SK-N-SH treated with all-trans-retinoic acid at 6 μM for 48 hours (cell line): ENCODE measurements around the gene NSG1.

Experiments used
- ATAC-seq: fragments of 200-7000 bp; cut with Tn5 transposase; 3 replicates; pipeline ENCODE4 v1.9.1; 2020; ENCODE audit warnings: mild to moderate bottlenecking, moderate library complexity
- ARNTL ChIP-seq: fragments of 450-650 bp; formaldehyde crosslinking; IDR thresholded peaks from 2 replicates; pipeline ENCODE4 v1.5.0; 2020; ENCODE audit warnings: low read depth, mild to moderate bottlenecking, moderate library complexity, borderline replicate concordance
- BACH2 ChIP-seq: fragments of 250-450 bp; sonication (Bioruptor Pico); IDR thresholded peaks from 2 replicates; pipeline ENCODE4 v1.9.0; 2021; ENCODE audit warnings: mild to moderate bottlenecking, borderline replicate concordance
- CSDC2 ChIP-seq: fragments of 250-450 bp; sonication (Bioruptor Pico); IDR thresholded peaks from 2 replicates; pipeline ENCODE4 v1.5.0; 2020; ENCODE audit warnings: mild to moderate bottlenecking, moderate library complexity
- CSRNP3 ChIP-seq: fragments of 250-450 bp; sonication (Bioruptor Pico); IDR thresholded peaks from 2 replicates; pipeline ENCODE4 v1.5.1; 2021; ENCODE audit warnings: mild to moderate bottlenecking, moderate library complexity
- ESRRG ChIP-seq: fragments of 250-450 bp; sonication (Bioruptor Pico); IDR thresholded peaks from 2 replicates; pipeline ENCODE4 v1.6.1; 2021; ENCODE audit warnings: mild to moderate bottlenecking
- GLIS3 ChIP-seq: fragments of 250-450 bp; sonication (Bioruptor Pico); IDR thresholded peaks from 2 replicates; pipeline ENCODE4 v1.5.0; 2020; ENCODE audit warnings: mild to moderate bottlenecking, moderate library complexity
- ISL1 ChIP-seq: fragments of 250-450 bp; sonication (Bioruptor Pico); IDR thresholded peaks from 2 replicates; pipeline ENCODE4 v2.1.2; 2022; ENCODE audit warnings: mild to moderate bottlenecking, moderate library complexity
- OSR1 ChIP-seq: fragments of 250-450 bp; sonication (Bioruptor Pico); IDR thresholded peaks from 2 replicates; pipeline ENCODE4 v1.8.0; 2022; ENCODE audit warnings: moderate library complexity, mild to moderate bottlenecking, inconsistent platforms
- RARB ChIP-seq: fragments of 250-450 bp; sonication (Bioruptor Pico); IDR thresholded peaks from 2 replicates; pipeline ENCODE4 v1.8.0; 2021; ENCODE audit warnings: mild to moderate bottlenecking, moderate library complexity
- SNAI2 ChIP-seq: fragments of 250-450 bp; sonication (Bioruptor Pico); IDR thresholded peaks from 2 replicates; pipeline ENCODE4 v1.5.0; 2020; ENCODE audit warnings: mild to moderate bottlenecking, moderate library complexity
- TCF4 ChIP-seq: fragments of 250-450 bp; sonication (Bioruptor Pico); IDR thresholded peaks from 2 replicates; pipeline ENCODE4 v1.8.0; 2021; ENCODE audit warnings: mild to moderate bottlenecking, moderate library complexity, borderline replicate concordance
- TSHZ2 ChIP-seq: fragments of 250-450 bp; sonication (Bioruptor Pico); IDR thresholded peaks from 2 replicates; pipeline ENCODE4 v1.5.0; 2020; ENCODE audit warnings: mild to moderate bottlenecking, moderate library complexity
- ZC3H10 ChIP-seq: fragments of 250-450 bp; sonication (Bioruptor Pico); IDR thresholded peaks from 2 replicates; pipeline ENCODE4 v1.5.1; 2021; ENCODE audit warnings: mild to moderate bottlenecking, moderate library complexity
- ZFP3 ChIP-seq: fragments of 250-450 bp; sonication (Bioruptor Pico); IDR thresholded peaks from 2 replicates; pipeline ENCODE4 v1.5.0; 2020; ENCODE audit warnings: mild to moderate bottlenecking, moderate library complexity
- ZFP30 ChIP-seq: fragments of 450-650 bp; formaldehyde crosslinking; IDR thresholded peaks from 2 replicates; pipeline ENCODE4 v1.5.0; 2022; ENCODE audit warnings: mild to moderate bottlenecking, moderate library complexity
- ZNF565 ChIP-seq: fragments of 450-650 bp; formaldehyde crosslinking; conservative IDR thresholded peaks from 2 replicates; pipeline ENCODE4 v1.5.0; 2020; ENCODE audit warnings: low read depth, mild to moderate bottlenecking, moderate library complexity
- ZNF70 ChIP-seq: fragments of 450-650 bp; formaldehyde crosslinking; IDR thresholded peaks from 2 replicates; pipeline ENCODE4 v1.5.0; 2020; ENCODE audit warnings: mild to moderate bottlenecking, moderate library complexity
- ZNF8 ChIP-seq: fragments of 450-650 bp; formaldehyde crosslinking; IDR thresholded peaks from 2 replicates; pipeline ENCODE4 v1.5.0; 2020; ENCODE audit warnings: mild to moderate bottlenecking, moderate library complexity
- TF ChIP-seq, protein P1 (sequence below): fragments of 250-450 bp; sonication (Bioruptor Pico); IDR thresholded peaks from 2 replicates; pipeline ENCODE4 v1.8.0; 2020; ENCODE audit warnings: mild to moderate bottlenecking, moderate library complexity, borderline replicate concordance
- TF ChIP-seq, protein P2 (sequence below): fragments of 250-450 bp; sonication (Bioruptor Pico); IDR thresholded peaks from 2 replicates; pipeline ENCODE4 v1.5.1; 2020; ENCODE audit warnings: low read depth, mild to moderate bottlenecking, moderate library complexity

The NSG1 gene

GRCh38 chr4:4388836-4389575 lies 2.1 kb downstream of the NSG1 start:
- no peak for ATAC-seq
- TF ChIP-seq TSHZ2 (CRISPR knock-in tag) (no peak), ESRRG (CRISPR knock-in tag) (no peak), CSDC2 (CRISPR knock-in tag) (no peak), OSR1 (CRISPR knock-in tag) (no peak), ISL1 (CRISPR knock-in tag) (no peak), ZNF565 (no peak), TCF4 (CRISPR knock-in tag) (no peak), ZNF70 (CRISPR knock-in tag) (no peak), RARB (CRISPR knock-in tag) (no peak), ARNTL (CRISPR knock-in tag) (no peak), GLIS3 (CRISPR knock-in tag) (no peak), ZFP3 (CRISPR knock-in tag) (no peak), ZC3H10 (no peak), ZNF8 (no peak), CSRNP3 (CRISPR knock-in tag) (no peak), SNAI2 (no peak), ZFP30 (no peak)
- TF ChIP-seq, protein P1, sequence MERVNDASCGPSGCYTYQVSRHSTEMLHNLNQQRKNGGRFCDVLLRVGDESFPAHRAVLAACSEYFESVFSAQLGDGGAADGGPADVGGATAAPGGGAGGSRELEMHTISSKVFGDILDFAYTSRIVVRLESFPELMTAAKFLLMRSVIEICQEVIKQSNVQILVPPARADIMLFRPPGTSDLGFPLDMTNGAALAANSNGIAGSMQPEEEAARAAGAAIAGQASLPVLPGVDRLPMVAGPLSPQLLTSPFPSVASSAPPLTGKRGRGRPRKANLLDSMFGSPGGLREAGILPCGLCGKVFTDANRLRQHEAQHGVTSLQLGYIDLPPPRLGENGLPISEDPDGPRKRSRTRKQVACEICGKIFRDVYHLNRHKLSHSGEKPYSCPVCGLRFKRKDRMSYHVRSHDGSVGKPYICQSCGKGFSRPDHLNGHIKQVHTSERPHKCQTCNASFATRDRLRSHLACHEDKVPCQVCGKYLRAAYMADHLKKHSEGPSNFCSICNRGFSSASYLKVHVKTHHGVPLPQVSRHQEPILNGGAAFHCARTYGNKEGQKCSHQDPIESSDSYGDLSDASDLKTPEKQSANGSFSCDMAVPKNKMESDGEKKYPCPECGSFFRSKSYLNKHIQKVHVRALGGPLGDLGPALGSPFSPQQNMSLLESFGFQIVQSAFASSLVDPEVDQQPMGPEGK (CRISPR knock-in tag) = no peak
- TF ChIP-seq, protein P2, sequence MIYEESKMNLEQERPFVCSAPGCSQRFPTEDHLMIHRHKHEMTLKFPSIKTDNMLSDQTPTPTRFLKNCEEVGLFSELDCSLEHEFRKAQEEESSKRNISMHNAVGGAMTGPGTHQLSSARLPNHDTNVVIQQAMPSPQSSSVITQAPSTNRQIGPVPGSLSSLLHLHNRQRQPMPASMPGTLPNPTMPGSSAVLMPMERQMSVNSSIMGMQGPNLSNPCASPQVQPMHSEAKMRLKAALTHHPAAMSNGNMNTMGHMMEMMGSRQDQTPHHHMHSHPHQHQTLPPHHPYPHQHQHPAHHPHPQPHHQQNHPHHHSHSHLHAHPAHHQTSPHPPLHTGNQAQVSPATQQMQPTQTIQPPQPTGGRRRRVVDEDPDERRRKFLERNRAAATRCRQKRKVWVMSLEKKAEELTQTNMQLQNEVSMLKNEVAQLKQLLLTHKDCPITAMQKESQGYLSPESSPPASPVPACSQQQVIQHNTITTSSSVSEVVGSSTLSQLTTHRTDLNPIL (CRISPR knock-in tag) = no peak

DNA sequence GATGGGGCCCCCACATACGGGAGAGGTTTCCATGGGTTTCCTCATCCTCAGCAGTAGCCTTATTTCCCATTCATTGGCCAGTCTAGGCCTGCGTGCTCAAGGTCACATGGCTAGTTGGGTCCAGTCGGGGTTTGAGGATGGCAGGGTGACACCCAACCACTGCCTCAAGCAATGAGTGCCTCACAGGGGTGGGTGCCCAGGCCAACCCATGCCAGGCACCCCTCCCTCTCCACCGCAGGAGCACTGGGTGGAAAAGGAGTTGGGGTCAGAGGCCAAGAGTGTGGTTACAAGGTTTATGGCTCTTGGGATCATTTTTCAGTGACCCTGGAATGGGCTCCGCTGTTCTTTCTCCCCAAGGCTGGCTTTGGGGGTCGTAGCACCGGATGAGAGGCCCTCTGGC lies 3.1 kb downstream of the NSG1 start:
- TF ChIP-seq ZNF70 (CRISPR knock-in tag) (no peak), ZNF8 (no peak), ZC3H10 (no peak), ARNTL (CRISPR knock-in tag) (no peak)
- ATAC-seq = no peak

DNA sequence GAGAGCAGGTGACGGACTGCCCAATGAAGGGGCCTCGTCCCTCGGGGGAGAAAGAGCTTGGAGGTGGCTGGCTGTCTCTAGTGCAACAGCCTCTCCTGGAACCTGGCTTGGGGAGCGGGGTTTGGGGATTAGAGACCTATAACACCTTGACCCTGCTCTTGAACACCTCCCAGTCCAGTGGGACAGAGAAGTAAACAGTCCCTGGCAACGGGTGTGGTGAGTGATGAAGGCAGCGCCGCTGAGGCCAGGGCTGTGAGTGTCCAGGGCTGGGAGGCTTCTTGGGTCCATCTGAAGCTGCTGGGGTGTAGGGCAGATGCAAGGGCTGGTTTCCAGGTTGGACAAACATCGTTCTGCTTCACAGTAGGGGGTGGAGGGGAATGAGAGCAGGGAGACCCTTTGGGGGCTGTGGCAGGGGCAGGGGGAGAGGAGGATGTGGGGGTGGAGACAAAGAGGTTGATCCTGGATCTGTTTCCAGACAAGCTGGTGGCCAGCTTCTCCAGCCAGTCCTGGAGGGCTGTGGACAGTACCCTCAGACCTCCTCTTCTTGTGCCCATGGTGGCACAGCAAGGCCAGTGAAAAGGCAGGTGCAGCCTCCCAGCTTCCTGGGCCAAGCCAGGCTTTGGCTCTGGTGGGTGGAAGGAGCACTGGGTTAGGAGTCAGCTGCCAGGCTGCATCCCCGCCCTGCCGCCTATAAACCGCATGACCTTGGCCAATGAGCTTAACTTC lies 3.8 kb downstream of the NSG1 start:
- TF ChIP-seq RARB (CRISPR knock-in tag) (no peak), ZNF8 (no peak), ZNF70 (CRISPR knock-in tag) (no peak), TSHZ2 (CRISPR knock-in tag) (no peak), ZFP3 (CRISPR knock-in tag) (no peak), CSDC2 (CRISPR knock-in tag) (no peak), BACH2 (CRISPR knock-in tag) (no peak), SNAI2 (no peak), TCF4 (CRISPR knock-in tag) (no peak), ISL1 (CRISPR knock-in tag) (no peak), OSR1 (CRISPR knock-in tag) (no peak)
- TF ChIP-seq, protein P1 (CRISPR knock-in tag) = no peak
- no peak for ATAC-seq
